ENCODE measurements around the gene TBX21.

The TBX21 gene

GRCh38 chr17:47774331-47774730, 41.3 kb downstream of the TBX21 start:
- DNase-seq (ENCODE audit: low spot score): no peak

- no peak for DNase-seq (ENCODE audit: low spot score)
Measured at GRCh38 chr17:47774987-47775580, 42.0 kb downstream of the TBX21 start.

- DNase-seq (ENCODE audit: low spot score): peak; percentile 55
Measured at GRCh38 chr17:47776330-47777197, 43.5 kb downstream of the TBX21 start.

- no peak for DNase-seq (ENCODE audit: low spot score)
Measured at GRCh38 chr17:47778184-47778635, 45.2 kb downstream of the TBX21 start.

- no peak for DNase-seq (ENCODE audit: low spot score)
Measured at GRCh38 chr17:47781397-47781796, 48.4 kb downstream of the TBX21 start.

GRCh38 chr17:47785538-47786123, 52.6 kb downstream of the TBX21 start:
- no peak for DNase-seq (ENCODE audit: low spot score)

- peak; percentile 51 for DNase-seq (ENCODE audit: low spot score)
Measured at GRCh38 chr17:47789611-47790561, 56.9 kb downstream of the TBX21 start.

- DNase-seq (ENCODE audit: low spot score): no peak
Measured at GRCh38 chr17:47791025-47791424, 58.0 kb downstream of the TBX21 start.

- no peak for DNase-seq (ENCODE audit: low spot score)
Measured at GRCh38 chr17:47792457-47792856, 59.4 kb downstream of the TBX21 start.

GRCh38 chr17:47792979-47793378, 59.9 kb downstream of the TBX21 start:
- no peak for DNase-seq (ENCODE audit: low spot score)

Data from kidney tubule cell (primary cell).